ENCODE data around the gene LPP. TPM values are rescaled to one million over a fixed set of nuclear protein-coding genes. Genes with fewer than 3 reads are reported as not detected.

Gene LPP
- total RNA-seq, 4 donors from 2014 or later: 45.9 to 81.1 (median 63.0) TPM

DNA sequence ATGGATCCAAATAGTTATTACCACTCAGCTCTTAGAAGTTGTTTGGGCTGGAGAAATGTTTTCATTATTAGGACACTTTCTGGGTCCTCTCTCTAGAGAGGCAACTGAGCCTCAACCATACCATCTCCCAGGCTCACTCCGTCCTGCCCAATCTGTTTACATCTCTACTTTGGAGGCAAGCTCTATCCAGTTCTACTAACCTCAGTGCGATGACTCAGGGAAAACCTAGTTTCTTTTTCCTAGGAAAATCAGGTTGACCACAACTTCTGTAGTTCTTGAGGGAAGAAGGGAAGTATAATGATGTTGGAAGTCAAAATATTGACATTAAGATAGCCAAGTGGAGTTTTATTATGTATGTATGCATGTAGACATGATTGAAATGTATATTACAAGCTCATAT lies 40.4 kb downstream of the LPP start:
- DNase-seq (ENCODE audit: low spot score in 2 of 2): no peak
- 89 to 91% methylated on average over 2 of the region's 2 CpGs for WGBS, 2 donors
- H3K4me3 ChIP-seq (ENCODE audit: low read depth, poor library complexity, severe bottlenecking): no peak overlapping the region
- TF ChIP-seq CTCF (IDR thresholded peaks at IDR 0.05) (no peak), POLR2A (IDR thresholded peaks at IDR 0.05) (no peak)
- intact Hi-C loops (cut with DNase I; ENCODE audit: low total_unique reads): no loop called here

DNA sequence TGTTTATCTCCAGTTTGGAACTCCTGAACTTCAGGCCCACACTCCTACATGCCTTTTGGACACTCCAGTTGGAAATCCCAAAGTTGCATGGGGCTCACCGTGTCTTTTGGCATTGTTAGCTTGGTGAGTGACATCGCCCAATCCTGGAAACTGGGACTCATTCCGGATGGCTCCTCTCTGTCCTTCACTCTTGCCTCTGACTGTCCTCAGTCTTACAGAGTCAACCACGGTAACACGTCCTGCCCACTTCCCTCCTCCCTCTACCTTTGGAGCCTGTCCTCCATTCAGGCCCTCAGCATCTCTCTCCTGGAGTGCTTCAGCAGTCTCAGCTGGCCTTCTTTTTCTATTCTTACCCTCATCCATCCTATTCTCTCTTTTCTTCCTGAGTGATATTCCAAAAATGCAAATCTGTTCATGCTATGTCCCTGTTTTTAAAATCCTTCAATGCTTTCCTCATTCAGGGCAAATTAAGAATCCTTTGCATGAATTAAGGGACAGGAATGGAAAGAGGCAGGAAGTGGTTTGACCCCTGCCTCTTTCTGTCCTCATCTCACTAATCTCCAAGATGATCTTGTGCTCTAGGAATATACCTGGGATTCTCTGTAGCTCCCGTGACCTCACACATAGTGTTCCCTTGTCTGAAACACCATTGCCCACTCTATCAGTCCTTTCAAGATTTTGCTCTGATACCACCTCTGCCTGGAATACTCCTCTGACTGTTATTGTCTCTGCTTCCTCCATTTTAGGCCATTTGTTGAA lies 42.5 kb downstream of the LPP start:
- 90 to 94% methylated on average over 6 of the region's 6 CpGs for WGBS, 2 donors
- intact Hi-C loops (cut with DNase I; ENCODE audit: low total_unique reads): no loop called here
- no peak for DNase-seq (ENCODE audit: low spot score in 2 of 2)
- TF ChIP-seq POLR2A (IDR thresholded peaks at IDR 0.05): no peak
- no peak for TF ChIP-seq CTCF (IDR thresholded peaks at IDR 0.05)
- no peak overlapping the region for H3K4me3 ChIP-seq (ENCODE audit: low read depth, poor library complexity, severe bottlenecking)

DNA sequence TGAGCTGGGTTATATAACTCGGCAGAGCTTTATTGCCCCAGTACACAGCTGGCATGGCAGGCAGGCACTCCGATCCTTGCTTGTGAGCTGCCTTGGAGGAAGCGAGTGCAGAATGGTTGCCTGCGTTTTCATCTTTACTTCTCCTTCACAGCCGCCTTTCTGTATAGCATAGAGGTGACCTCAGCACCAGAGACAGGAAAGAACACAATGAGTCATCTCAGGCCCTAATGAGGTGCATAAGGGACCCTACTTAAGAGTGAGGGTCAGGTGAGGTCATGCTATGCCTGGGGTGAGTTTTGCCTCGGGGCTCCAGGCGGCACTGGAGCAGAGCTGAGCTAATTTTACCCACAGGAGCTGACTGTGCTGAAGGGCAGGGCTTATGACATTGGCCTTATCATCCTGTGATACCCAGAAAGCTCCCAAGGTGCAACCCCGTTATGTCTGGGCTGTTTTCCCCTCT lies 43.5 kb downstream of the LPP start:
- no peak overlapping the region for H3K4me3 ChIP-seq (ENCODE audit: low read depth, poor library complexity, severe bottlenecking)
- TF ChIP-seq CTCF (IDR thresholded peaks at IDR 0.05): no peak
- no peak for TF ChIP-seq POLR2A (IDR thresholded peaks at IDR 0.05)
- intact Hi-C loops (cut with DNase I; ENCODE audit: low total_unique reads): no loop called here
- WGBS, 2 donors: 82 to 84% methylated on average over 8 of the region's 8 CpGs
- no peak for DNase-seq (ENCODE audit: low spot score in 2 of 2)

DNA sequence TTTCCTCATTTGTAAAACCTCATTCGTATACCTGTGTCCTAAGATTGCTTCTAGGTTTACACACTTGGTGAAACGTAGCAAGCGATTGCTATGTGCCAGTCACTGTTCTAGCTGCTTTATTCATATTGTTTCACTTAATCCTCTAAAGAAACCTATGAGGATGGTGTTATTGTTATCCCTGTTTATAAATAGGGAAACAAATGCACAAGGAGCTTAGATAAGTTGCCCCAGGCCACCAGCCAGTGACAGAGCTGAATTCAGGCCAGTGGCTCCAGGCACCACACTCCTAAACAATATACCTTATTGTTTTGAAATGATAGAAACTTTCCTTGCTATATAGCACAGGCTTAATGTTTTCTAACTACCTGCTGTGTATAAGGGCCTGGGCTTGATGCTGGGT lies 44.0 kb downstream of the LPP start:
- no peak overlapping the region for H3K4me3 ChIP-seq (ENCODE audit: low read depth, poor library complexity, severe bottlenecking)
- intact Hi-C loops (cut with DNase I; ENCODE audit: low total_unique reads): no loop called here
- WGBS, 2 donors: 88 to 90% methylated on average over 3 of the region's 3 CpGs
- no peak for DNase-seq (ENCODE audit: low spot score in 2 of 2)
- TF ChIP-seq CTCF (IDR thresholded peaks at IDR 0.05): no peak
- no peak for TF ChIP-seq POLR2A (IDR thresholded peaks at IDR 0.05)

GRCh38 chr3:188198760-188199327 lies 44.9 kb downstream of the LPP start:
- H3K4me3 ChIP-seq (ENCODE audit: low read depth, poor library complexity, severe bottlenecking): no peak overlapping the region
- no peak for TF ChIP-seq CTCF (IDR thresholded peaks at IDR 0.05)
- TF ChIP-seq POLR2A (IDR thresholded peaks at IDR 0.05): no peak
- 88 to 93% methylated on average over 9 of the region's 9 CpGs for whole genome bisulfite sequencing, 2 donors
- intact Hi-C loops (cut with DNase I; ENCODE audit: low total_unique reads): no loop called here
- no peak for DNase-seq (ENCODE audit: low spot score in 2 of 2)
